GM18526 (cell line): Measurements from ENCODE around the gene BRD9.

ENCODE experiments used
- POLR2A ChIP-seq: IDR thresholded peaks from 3 replicates; pipeline ENCODE4 v1.6.1; 2011; ENCODE audit not compliant: insufficient read length; ENCODE audit errors: extremely low read depth

BRD9 gene

GRCh38 chr5:909086-909485 lies 16.5 kb upstream of the BRD9 start:
- TF ChIP-seq POLR2A, result no peak

- no peak for TF ChIP-seq POLR2A
These were observed 15.6 kb upstream of the BRD9 start for GRCh38 chr5:908172-908571.

- TF ChIP-seq POLR2A, result no peak
These were observed 14.8 kb upstream of the BRD9 start for GRCh38 chr5:907366-907910.

- no peak for TF ChIP-seq POLR2A
These were observed 12.6 kb upstream of the BRD9 start for GRCh38 chr5:905139-905642.

- TF ChIP-seq POLR2A, result no peak
These were observed 11.1 kb upstream of the BRD9 start for GRCh38 chr5:903756-904096.

- no peak for TF ChIP-seq POLR2A
These were observed 9.7 kb upstream of the BRD9 start for GRCh38 chr5:902129-902916.

GRCh38 chr5:900781-901180 lies 8.2 kb upstream of the BRD9 start:
- TF ChIP-seq POLR2A, result no peak

GRCh38 chr5:893711-894110 lies 1.1 kb upstream of the BRD9 start:
- no peak for TF ChIP-seq POLR2A

- no peak for TF ChIP-seq POLR2A
These were observed 521 bp upstream of the BRD9 start for GRCh38 chr5:893137-893506.

- no peak for TF ChIP-seq POLR2A
These were observed 686 bp downstream of the BRD9 start for GRCh38 chr5:891837-892393.

- no peak for TF ChIP-seq POLR2A
These were observed 1.3 kb downstream of the BRD9 start for GRCh38 chr5:891117-891836.

- TF ChIP-seq POLR2A, result no peak
These were observed 3.4 kb downstream of the BRD9 start for GRCh38 chr5:889075-889710.

- TF ChIP-seq POLR2A, result no peak
These were observed 4.0 kb downstream of the BRD9 start for GRCh38 chr5:888638-889035.

- TF ChIP-seq POLR2A, result no peak
These were observed 4.5 kb downstream of the BRD9 start for GRCh38 chr5:887947-888637.
